Gastrocnemius medialis (tissue), 4 donors: ENCODE measurements around the gene LZTFL1. TPM values are rescaled to one million over a fixed set of nuclear protein-coding genes. Genes with fewer than 3 reads are reported as not detected.
A peak's percentile ranks its signal among the peaks of the same experiment; 100 is the strongest.

Experiments used
- ATAC-seq, 2 donors: fragments of 150-250 bp; one replicate each; pipeline ENCODE4 v1.9.1; 2016
- DNase-seq, 2 donors: peaks; one replicate each; pipeline ENCODE4 v3.0.0-alpha.2; 2019
- H3K27ac ChIP-seq, 4 donors: fragments of 200-600 bp; sonication (generic); 1 replicate in 1 of 4; 2 replicates in 3 of 4; pipeline ENCODE4 v1.5.1; 2016 to 2018; ENCODE audit warnings: mild to moderate bottlenecking in 2 of 4, moderate library complexity in 1 of 4
- H3K27me3 ChIP-seq, 3 donors: fragments of 200-600 bp; sonication (generic) in 2 of 3; 1 replicate in 1 of 3; 2 replicates in 2 of 3; pipeline versions ENCODE4 v1.5.1 to v1.6.0; 2016 to 2019; ENCODE audit warnings: mild to moderate bottlenecking in 1 of 3, moderate library complexity in 1 of 3
- H3K36me3 ChIP-seq, 2 donors: fragments of 200-600 bp; sonication (generic) in 1 of 2; one replicate each; pipeline ENCODE4 v1.5.1; 2017 to 2018
- H3K4me1 ChIP-seq, 2 donors: fragments of 200-600 bp; sonication (generic) in 1 of 2; one replicate each; pipeline ENCODE4 v1.5.1; 2016 to 2017; ENCODE audit warnings: mild to moderate bottlenecking in 2 of 2
- H3K4me3 ChIP-seq, 4 donors: fragments of 200-600 bp; sonication (generic) in 3 of 4; 1 replicate in 1 of 4; 2 replicates in 3 of 4; pipeline ENCODE4 v1.5.1; 2016 to 2019; ENCODE audit warnings: mild to moderate bottlenecking in 2 of 4
- H3K9me3 ChIP-seq, 3 donors: fragments of 200-600 bp; sonication (generic) in 2 of 3; 1 replicate in 1 of 3; 2 replicates in 2 of 3; pipeline ENCODE4 v1.5.1; 2016 to 2019
- POLR2A ChIP-seq, 2 donors: fragments of 450-650 bp; IDR thresholded peaks; one replicate each; pipeline ENCODE4 v1.6.1; 2017; ENCODE audit warnings: antibody characterized with exemption in 2 of 2, mild to moderate bottlenecking in 2 of 2, moderate library complexity in 2 of 2
- in situ Hi-C, 4 donors: fragments of 200-750 bp; cut with MboI; loops; one replicate each; pipeline versions ENCODE4 v1.15.0 to v1.8.0; 2017; ENCODE audit warnings: low sequenced_read_pairs in 4 of 4
- intact Hi-C: fragments of 100-400 bp; cut with DNase I; formaldehyde crosslinking; loops from one replicate; pipeline ENCODE4 v1.15.1; 2023; ENCODE audit warnings: low total_unique reads
- total RNA-seq, 4 donors: library from RNA; depleted of rRNA; stranded (reverse); fragments of >200 nt; gene quantifications; one replicate each; pipeline versions ENCODE4 v1.1.0 to v1.2.3, GENCODE V29; 2016
- TF ChIP-seq, protein P1 (sequence below), 5 experiments: fragments of 450-650 bp in 3 of 5; fragments of 200-600 bp in 2 of 5; sonication (generic) in 2 of 5; IDR thresholded peaks in 4 of 5; conservative IDR thresholded peaks in 1 of 5; 1 replicate in 4 of 5; 2 replicates in 1 of 5; pipeline ENCODE4 v1.5.1; 2016 to 2019; ENCODE audit warnings: antibody characterized with exemption in 5 of 5, mild to moderate bottlenecking in 3 of 5, moderate library complexity in 3 of 5

Gene LZTFL1
- total RNA-seq, 4 donors from 2014 or later: 3.2 to 7.6 (median 5.0) TPM

DNA sequence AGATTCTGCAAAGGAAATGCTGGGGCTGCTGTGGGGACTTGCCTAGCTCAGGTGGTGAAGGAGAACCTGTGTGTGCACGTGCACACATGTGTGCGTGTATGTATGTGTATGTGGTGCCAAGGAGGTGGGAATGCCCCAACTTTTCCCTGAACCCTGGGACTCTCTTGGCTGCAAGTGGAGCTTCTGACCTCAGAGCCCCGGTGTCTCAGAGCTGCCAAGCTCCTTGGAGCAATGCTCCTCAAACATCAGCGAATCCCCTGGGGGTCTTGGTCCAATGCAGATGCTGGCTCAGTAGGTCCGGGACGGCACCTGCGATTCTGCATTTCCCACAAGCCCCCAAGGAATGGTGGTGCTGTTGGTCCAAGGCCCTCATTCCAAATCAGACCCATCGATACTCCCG lies 39.8 kb downstream of the LZTFL1 start:
- DNase-seq (no peak), ATAC-seq (no peak)
- no peak for TF ChIP-seq POLR2A (IDR thresholded peaks at IDR 0.05)
- TF ChIP-seq, protein P1, sequence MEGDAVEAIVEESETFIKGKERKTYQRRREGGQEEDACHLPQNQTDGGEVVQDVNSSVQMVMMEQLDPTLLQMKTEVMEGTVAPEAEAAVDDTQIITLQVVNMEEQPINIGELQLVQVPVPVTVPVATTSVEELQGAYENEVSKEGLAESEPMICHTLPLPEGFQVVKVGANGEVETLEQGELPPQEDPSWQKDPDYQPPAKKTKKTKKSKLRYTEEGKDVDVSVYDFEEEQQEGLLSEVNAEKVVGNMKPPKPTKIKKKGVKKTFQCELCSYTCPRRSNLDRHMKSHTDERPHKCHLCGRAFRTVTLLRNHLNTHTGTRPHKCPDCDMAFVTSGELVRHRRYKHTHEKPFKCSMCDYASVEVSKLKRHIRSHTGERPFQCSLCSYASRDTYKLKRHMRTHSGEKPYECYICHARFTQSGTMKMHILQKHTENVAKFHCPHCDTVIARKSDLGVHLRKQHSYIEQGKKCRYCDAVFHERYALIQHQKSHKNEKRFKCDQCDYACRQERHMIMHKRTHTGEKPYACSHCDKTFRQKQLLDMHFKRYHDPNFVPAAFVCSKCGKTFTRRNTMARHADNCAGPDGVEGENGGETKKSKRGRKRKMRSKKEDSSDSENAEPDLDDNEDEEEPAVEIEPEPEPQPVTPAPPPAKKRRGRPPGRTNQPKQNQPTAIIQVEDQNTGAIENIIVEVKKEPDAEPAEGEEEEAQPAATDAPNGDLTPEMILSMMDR (IDR thresholded peaks at IDR 0.05 in 4 of 5, conservative IDR thresholded peaks at IDR 0.05 in 1 of 5): no peak
- no peaks in the 10 kb centered on the region for H3K9me3 ChIP-seq
- in situ Hi-C loops (no loop called here), intact Hi-C loops (no loop called here)
- no peak overlapping the region for H3K27ac ChIP-seq
- no peak overlapping the region for H3K4me3 ChIP-seq
- peaks cover 0 to 7% of the 10 kb centered on the region in 2 donors for H3K4me1 ChIP-seq
- H3K27me3 ChIP-seq: peaks cover 0 to 7% (median 3%) of the 10 kb centered on the region in 3 donors
- H3K36me3 ChIP-seq: no peaks in the 10 kb centered on the region

DNA sequence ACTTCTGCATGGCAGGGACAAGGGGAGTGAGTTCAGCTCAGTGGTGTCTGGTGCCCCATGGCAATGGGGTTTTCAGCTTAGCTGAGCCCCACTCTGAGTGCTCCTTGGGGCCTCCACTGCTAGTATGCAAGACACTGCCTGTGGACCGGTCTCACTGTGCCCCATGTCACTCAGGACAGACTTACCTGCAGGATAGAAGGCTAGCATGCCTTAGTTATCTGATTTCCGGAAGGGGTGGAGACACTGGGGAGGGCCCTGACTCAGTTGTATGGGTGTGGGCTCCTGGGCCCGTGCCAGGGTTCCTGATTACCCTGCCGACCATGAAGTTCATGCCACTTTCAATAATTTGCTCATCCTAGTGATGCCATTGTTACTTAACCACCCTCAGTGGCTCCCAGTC lies 41.3 kb downstream of the LZTFL1 start:
- intact Hi-C loops (no loop called here), in situ Hi-C loops (no loop called here)
- ATAC-seq (no peak), DNase-seq (no peak)
- no peak for TF ChIP-seq POLR2A (IDR thresholded peaks at IDR 0.05)
- Histone ChIP-seq H3K36me3 (no peaks in the 10 kb centered on the region), H3K4me1 (peaks cover 0 to 6% of the 10 kb centered on the region in 2 donors), H3K4me3 (no peak overlapping the region), H3K9me3 (no peaks in the 10 kb centered on the region), H3K27me3 (peaks cover 11 to 22% (median 16%) of the 10 kb centered on the region in 3 donors), H3K27ac (no peak overlapping the region)

DNA sequence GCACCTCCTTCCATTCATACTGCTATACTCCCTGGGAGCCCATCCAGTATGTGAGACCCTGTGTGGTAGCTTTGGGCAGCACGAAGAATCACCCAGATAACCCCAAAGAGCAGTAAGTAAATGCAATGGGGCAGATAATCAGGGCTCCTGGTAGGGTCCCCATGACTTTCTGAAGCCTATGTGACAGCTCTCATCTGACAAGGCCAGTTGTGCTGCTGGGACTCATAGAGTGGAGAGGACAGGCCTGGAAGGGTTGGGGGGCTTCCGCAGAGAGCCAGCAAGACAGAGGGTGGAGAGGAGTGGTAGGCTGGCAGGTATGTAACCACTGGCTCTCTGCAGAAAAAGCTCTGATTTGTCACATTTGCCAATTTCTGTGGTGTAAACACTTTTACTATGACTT lies 42.3 kb downstream of the LZTFL1 start:
- intact Hi-C loops (no loop called here), in situ Hi-C loops (no loop called here)
- Histone ChIP-seq H3K9me3 (no peaks in the 10 kb centered on the region), H3K4me3 (no peak overlapping the region), H3K36me3 (no peaks in the 10 kb centered on the region), H3K27ac (no peak overlapping the region), H3K4me1 (peaks cover 0 to 6% of the 10 kb centered on the region in 2 donors), H3K27me3 (peaks cover 11 to 31% (median 25%) of the 10 kb centered on the region in 3 donors)
- DNase-seq (no peak), ATAC-seq (no peak)
- TF ChIP-seq, protein P1 (IDR thresholded peaks at IDR 0.05 in 4 of 5, conservative IDR thresholded peaks at IDR 0.05 in 1 of 5): no peak
- TF ChIP-seq POLR2A (IDR thresholded peaks at IDR 0.05): no peak

DNA sequence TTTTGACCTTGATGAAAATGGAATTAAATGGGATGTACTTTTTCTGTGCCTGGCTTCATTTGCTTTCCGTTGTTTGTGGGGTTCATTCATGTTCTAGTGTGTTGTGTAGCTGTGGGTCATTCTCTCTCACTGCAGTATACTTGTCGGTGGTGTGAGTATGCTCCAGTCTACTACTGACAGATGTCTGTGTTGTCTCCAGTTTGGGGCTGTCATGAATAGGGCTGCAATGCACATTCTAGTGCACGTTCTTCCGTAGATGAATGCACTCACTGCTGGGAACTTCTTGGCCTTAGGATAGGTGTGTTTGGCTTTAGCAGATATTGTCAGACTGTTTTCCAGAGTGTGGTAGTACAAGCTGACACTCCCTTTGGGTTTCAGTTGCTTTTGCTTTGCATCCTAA lies 43.9 kb downstream of the LZTFL1 start:
- H3K27me3 ChIP-seq: peaks cover 14 to 35% (median 25%) of the 10 kb centered on the region in 3 donors
- intact Hi-C loops: no loop called here
- in situ Hi-C loops: no loop called here

DNA sequence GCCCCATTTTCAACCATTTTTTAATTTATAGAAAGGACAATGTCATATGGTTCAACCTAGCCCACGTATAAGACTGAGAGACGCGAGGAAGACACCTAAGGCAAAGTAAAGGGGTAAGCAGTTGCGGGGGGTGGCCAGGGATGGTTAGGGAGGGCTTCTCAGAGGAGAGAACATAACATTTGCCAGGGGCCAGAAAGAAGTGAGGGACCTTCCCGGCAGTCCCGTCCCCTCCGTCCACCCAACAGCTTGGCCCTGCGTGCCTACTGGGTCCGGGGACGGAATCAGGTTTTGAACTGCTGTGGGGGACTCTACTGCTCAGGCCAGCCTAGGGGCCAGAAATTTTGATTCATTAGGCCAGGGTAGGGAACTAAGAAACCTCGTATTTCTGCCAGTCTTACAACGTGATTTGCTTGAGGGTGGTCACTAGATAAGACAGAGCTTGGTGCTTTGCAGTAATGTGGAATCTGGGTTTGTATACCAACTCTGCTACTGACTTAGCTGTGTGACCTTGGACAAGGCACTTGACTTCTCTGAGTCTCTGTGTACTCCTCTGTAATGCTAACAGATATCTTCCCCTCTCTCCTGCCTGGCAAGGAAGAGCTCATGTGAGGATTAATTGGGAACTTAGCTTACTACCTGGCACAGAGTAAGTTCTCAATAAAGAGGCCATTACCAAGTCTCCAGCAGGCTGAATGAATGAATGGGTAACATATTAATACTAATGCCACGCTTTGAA lies 44.8 kb downstream of the LZTFL1 start:
- TF ChIP-seq, protein P1 (IDR thresholded peaks at IDR 0.05 in 4 of 5, conservative IDR thresholded peaks at IDR 0.05 in 1 of 5): no peak
- TF ChIP-seq POLR2A (IDR thresholded peaks at IDR 0.05): no peak
- Histone ChIP-seq H3K27me3 (peaks cover 14 to 35% (median 25%) of the 10 kb centered on the region in 3 donors), H3K36me3 (no peaks in the 10 kb centered on the region), H3K9me3 (no peaks in the 10 kb centered on the region), H3K4me1 (peaks cover 0 to 6% of the 10 kb centered on the region in 2 donors), H3K27ac (no peak overlapping the region), H3K4me3 (peak overlapping the region; percentile 49 to 71 (median 61))
- DNase-seq (no peak), ATAC-seq (no peak)
- in situ Hi-C loops (no loop called here), intact Hi-C loops (no loop called here)

More for the DNA sequence above, 43.9 kb downstream of the LZTFL1 start:
- Histone ChIP-seq H3K4me3 (no peak overlapping the region), H3K36me3 (no peaks in the 10 kb centered on the region), H3K27ac (no peak overlapping the region), H3K9me3 (no peaks in the 10 kb centered on the region), H3K4me1 (peaks cover 0 to 6% of the 10 kb centered on the region in 2 donors)
- TF ChIP-seq, protein P1 (IDR thresholded peaks at IDR 0.05 in 4 of 5, conservative IDR thresholded peaks at IDR 0.05 in 1 of 5): no peak
- no peak for TF ChIP-seq POLR2A (IDR thresholded peaks at IDR 0.05)
- no peak for ATAC-seq
- no peak for DNase-seq
